ENCODE results near the gene RNF26.

The RNF26 gene

GRCh38 chr11:119316016-119316728 lies 18.2 kb upstream of the RNF26 start:
- peak; percentile 68 for DNase-seq

GRCh38 chr11:119316729-119317591 lies 17.4 kb upstream of the RNF26 start, which contains the start of gene MCAM:
Gene MCAM, minus strand, starts transcription at chr11:119317130. Its CDS starts 29 bp downstream, at chr11:119317101.
- peak; percentile 76 for DNase-seq

- DNase-seq: no peak
These were observed 16.6 kb upstream of the RNF26 start for GRCh38 chr11:119317592-119318239.

- peak; percentile 77 for DNase-seq
These were observed 15.8 kb upstream of the RNF26 start for GRCh38 chr11:119318240-119319135.

- no peak for DNase-seq
These were observed 15.1 kb upstream of the RNF26 start for GRCh38 chr11:119319136-119319699.

- peak; percentile 30 for DNase-seq
These were observed 14.6 kb upstream of the RNF26 start for GRCh38 chr11:119319700-119320239.

- peak; percentile 85 for DNase-seq
These were observed 14.0 kb upstream of the RNF26 start for GRCh38 chr11:119320240-119320775.

GRCh38 chr11:119320776-119321524 lies 13.4 kb upstream of the RNF26 start:
- DNase-seq: peak; percentile 80

- DNase-seq: no peak
These were observed 12.0 kb upstream of the RNF26 start for GRCh38 chr11:119322360-119322739.

GRCh38 chr11:119322921-119323531 lies 11.3 kb upstream of the RNF26 start:
- DNase-seq: no peak

GRCh38 chr11:119323532-119324033 lies 10.7 kb upstream of the RNF26 start:
- peak; percentile 95 for DNase-seq

- peak; percentile 43 for DNase-seq
These were observed 10.1 kb upstream of the RNF26 start for GRCh38 chr11:119324189-119324588.

GRCh38 chr11:119329320-119329719 lies 5.0 kb upstream of the RNF26 start:
- DNase-seq: no peak

GRCh38 chr11:119330237-119330636 lies 4.1 kb upstream of the RNF26 start:
- DNase-seq: no peak

GRCh38 chr11:119332111-119332765 lies 2.1 kb upstream of the RNF26 start:
- DNase-seq: no peak

GRCh38 chr11:119335091-119335654 lies 846 bp downstream of the RNF26 start:
- DNase-seq: no peak

GRCh38 chr11:119335655-119336543 lies 1.6 kb downstream of the RNF26 start:
- no peak for DNase-seq

Measured in eye (tissue), 1 donor.